Hepatocyte (in vitro differentiated cells): ENCODE measurements around the gene WASF2.

Experiments
- CTCF ChIP-seq: fragments of 200-600 bp; sonication (generic); IDR thresholded peaks from 2 replicates; pipeline ENCODE4 v1.5.1; 2016; ENCODE audit warnings: antibody characterized with exemption, mild to moderate bottlenecking; ENCODE audit not compliant: poor library complexity
- EZH2 ChIP-seq: fragments of 200-600 bp; sonication (generic); IDR thresholded peaks from 2 replicates; pipeline ENCODE4 v1.6.1; 2016; ENCODE audit warnings: antibody characterized with exemption, mild to moderate bottlenecking, borderline replicate concordance
- EZH2phosphoT487 ChIP-seq: fragments of 200-600 bp; sonication (generic); IDR thresholded peaks from one replicate; pipeline ENCODE4 v1.6.1; 2018; ENCODE audit warnings: antibody characterized with exemption, mild to moderate bottlenecking, low read depth, moderate library complexity; ENCODE audit not compliant: unreplicated experiment, severe bottlenecking

DNA sequence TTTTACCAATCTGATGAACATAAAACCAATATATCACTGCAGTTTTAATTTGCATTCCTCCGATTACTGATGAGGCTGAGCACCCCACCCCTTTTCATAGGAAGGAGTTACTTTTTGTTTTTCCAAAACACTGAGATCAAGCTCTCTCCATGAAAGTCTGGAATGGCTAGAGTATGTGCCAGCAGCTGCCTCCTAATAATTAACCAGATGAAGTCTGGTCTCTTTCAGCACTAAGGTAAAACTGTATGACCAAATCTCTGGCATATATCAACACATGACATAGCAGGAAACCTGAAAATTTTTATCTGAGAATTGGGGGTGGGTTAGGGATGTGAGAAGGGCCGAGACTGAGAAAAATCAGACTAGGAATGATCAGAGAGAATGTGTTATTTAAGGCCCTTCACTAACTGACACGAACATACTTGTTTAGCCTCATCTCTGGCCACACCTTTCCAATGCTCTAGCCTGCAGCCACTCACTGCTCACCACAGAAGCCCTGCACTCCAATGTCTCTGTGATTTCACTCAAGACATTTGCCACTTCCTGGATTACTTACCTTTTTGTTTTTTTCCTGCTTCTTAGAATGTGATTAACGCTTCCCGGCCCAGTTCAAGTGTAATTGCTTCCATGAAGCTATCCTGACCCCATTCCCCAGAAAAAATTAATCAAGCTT lies 34.7 kb downstream of the WASF2 start:
- TF ChIP-seq CTCF (no peak), EZH2 (no peak), EZH2phosphoT487 (no peak)
